GM12891 (cell line): ENCODE results near the gene PDIK1L.
"Not testable (repeated sequence)": the region's sequence is repeated elsewhere in the genome, so short reads cannot be mapped to it uniquely, and the experiment has no call there.

Experiments
- DNase-seq: peaks from one replicate; pipeline ENCODE4 v3.0.0; 2011; ENCODE audit warnings: low spot score; ENCODE audit not compliant: insufficient read length
- FAIRE-seq: peaks from 2 replicates; lab custom pipeline; 2011; peaks lifted over from hg19 to GRCh38; lab: Jason Lieb, UNC
- PAX5 ChIP-seq: IDR thresholded peaks from 2 replicates; pipeline ENCODE4 v1.6.1; 2011; ENCODE audit warnings: low read length, moderate library complexity, mild to moderate bottlenecking; ENCODE audit not compliant: insufficient read depth, severe bottlenecking
- POLR2A ChIP-seq: IDR thresholded peaks from 2 replicates; pipeline ENCODE4 v1.6.1; 2011; ENCODE audit warnings: low read depth, low read length, control low read depth
- POLR2AphosphoS5 ChIP-seq: IDR thresholded peaks from 2 replicates; pipeline ENCODE4 v1.6.1; 2011; ENCODE audit warnings: low read depth, low read length, control low read depth
- POU2F2 ChIP-seq: IDR thresholded peaks from 2 replicates; pipeline ENCODE4 v1.6.1; 2011; ENCODE audit warnings: low read depth, mild to moderate bottlenecking, control low read depth, low read length, moderate library complexity
- SPI1 ChIP-seq: IDR thresholded peaks from 2 replicates; pipeline ENCODE4 v1.6.1; 2011; ENCODE audit warnings: low read depth, low read length, control low read depth
- TAF1 ChIP-seq: IDR thresholded peaks from 2 replicates; pipeline ENCODE4 v1.6.1; 2011; ENCODE audit warnings: low read depth, low read length, control low read depth

PDIK1L gene

GRCh38 chr1:26084844-26085243 lies 26.8 kb upstream of the PDIK1L start:
- TF ChIP-seq POLR2A, result no peak
- TF ChIP-seq SPI1, result no peak
- no peak for TF ChIP-seq POLR2AphosphoS5
- no peak for TF ChIP-seq TAF1
- TF ChIP-seq POU2F2, result no peak
- TF ChIP-seq PAX5, result no peak
- FAIRE-seq, result no peak
- DNase-seq, result no peak

- DNase-seq, result no peak
Measured at GRCh38 chr1:26089125-26089524, 22.5 kb upstream of the PDIK1L start.

GRCh38 chr1:26090893-26091292 lies 20.7 kb upstream of the PDIK1L start:
- no peak for TF ChIP-seq SPI1
- no peak for TF ChIP-seq POU2F2
- TF ChIP-seq PAX5, result no peak
- TF ChIP-seq POLR2A, result no peak
- FAIRE-seq (no peak), DNase-seq (no peak)

More at GRCh38 chr1:26089125-26089524, 22.5 kb upstream of the PDIK1L start:
- no peak for TF ChIP-seq POLR2AphosphoS5
- TF ChIP-seq POLR2A, result no peak
- TF ChIP-seq TAF1, result no peak
- no peak for TF ChIP-seq POU2F2
- TF ChIP-seq SPI1, result no peak
- no peak for TF ChIP-seq PAX5
- no peak for FAIRE-seq

GRCh38 chr1:26092422-26092821 lies 19.2 kb upstream of the PDIK1L start:
- TF ChIP-seq POLR2AphosphoS5 (no peak), TAF1 (no peak), PAX5 (no peak), SPI1 (no peak), POLR2A (no peak), POU2F2 (no peak)
- no peak for DNase-seq
- no peak for FAIRE-seq

- DNase-seq, FAIRE-seq: not testable (repeated sequence)
Measured at GRCh38 chr1:26093569-26093968, 18.1 kb upstream of the PDIK1L start.

- no peak for FAIRE-seq
- TF ChIP-seq POLR2AphosphoS5 (no peak), POLR2A (no peak), POU2F2 (no peak), TAF1 (no peak), SPI1 (no peak), PAX5 (no peak)
- no peak for DNase-seq
Measured at GRCh38 chr1:26094076-26094669, 17.5 kb upstream of the PDIK1L start.

- no peak for TF ChIP-seq SPI1
- TF ChIP-seq POU2F2, result no peak
- TF ChIP-seq POLR2AphosphoS5, result no peak
- no peak for TF ChIP-seq PAX5
- no peak for TF ChIP-seq TAF1
- no peak for TF ChIP-seq POLR2A
- no peak for FAIRE-seq
- no peak for DNase-seq
Measured at GRCh38 chr1:26094677-26095383, 16.8 kb upstream of the PDIK1L start.

- no peak for FAIRE-seq
- TF ChIP-seq POLR2A, result no peak
- TF ChIP-seq TAF1, result no peak
- TF ChIP-seq SPI1, result no peak
- no peak for TF ChIP-seq POU2F2
- TF ChIP-seq POLR2AphosphoS5, result no peak
- no peak for TF ChIP-seq PAX5
- no peak for DNase-seq
Measured at GRCh38 chr1:26096471-26096870, 15.2 kb upstream of the PDIK1L start.

- FAIRE-seq, result no peak
- no peak for DNase-seq
- no peak for TF ChIP-seq SPI1
- TF ChIP-seq POLR2A, result no peak
- TF ChIP-seq POU2F2, result no peak
Measured at GRCh38 chr1:26097696-26098095, 13.9 kb upstream of the PDIK1L start.

- DNase-seq (no peak), FAIRE-seq (no peak)
- no peak for TF ChIP-seq POLR2A
- TF ChIP-seq POU2F2, result no peak
- no peak for TF ChIP-seq SPI1
- TF ChIP-seq TAF1, result no peak
- no peak for TF ChIP-seq POLR2AphosphoS5
- TF ChIP-seq PAX5, result no peak
Measured at GRCh38 chr1:26098602-26099001, 13.0 kb upstream of the PDIK1L start.
